ENCODE measurements around the gene CDH12.

DNA sequence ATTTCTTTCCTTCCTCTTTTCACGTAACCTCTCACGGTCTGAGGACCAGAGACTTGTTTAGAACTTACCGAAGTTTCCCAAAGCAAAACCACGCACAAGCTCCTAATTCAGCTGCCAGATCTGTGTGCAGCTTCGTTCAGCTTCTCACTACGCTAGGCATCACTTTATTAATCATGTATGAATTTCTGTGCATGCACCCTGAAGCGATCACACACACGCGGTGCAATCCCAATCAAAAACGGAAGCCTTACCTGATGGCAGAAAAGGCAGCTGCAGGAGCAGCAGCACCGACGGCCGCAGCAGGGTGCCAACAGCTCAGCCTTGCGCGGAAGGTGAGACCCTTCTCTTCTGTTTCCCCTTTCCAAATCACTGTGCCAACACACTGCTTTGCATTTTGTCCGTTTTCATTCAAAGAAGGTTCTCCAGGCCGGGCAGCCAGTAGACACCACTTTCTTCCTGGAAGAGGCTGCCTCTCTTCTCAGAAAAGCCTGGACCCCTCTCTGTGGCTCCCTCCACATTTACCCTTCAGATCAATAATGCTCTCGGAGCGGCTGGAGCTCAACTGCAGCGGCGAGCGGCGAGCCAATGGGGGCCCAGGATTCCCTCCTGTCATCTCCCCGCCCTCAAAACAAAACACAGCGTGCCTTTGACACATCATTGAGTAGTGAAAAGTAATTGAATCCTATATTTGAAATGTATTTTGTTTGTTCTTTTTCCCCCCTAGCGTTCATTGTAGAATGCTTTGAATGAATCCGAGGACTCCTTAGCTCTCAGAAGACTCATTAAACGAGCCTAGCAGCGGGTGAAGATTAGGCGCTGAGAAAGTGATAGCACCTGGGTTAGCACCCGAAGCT lies at the start of gene CDH12:
- TF ChIP-seq POLR2A (IDR thresholded peaks at IDR 0.05; ENCODE audit: low read length) (no peak), REST (IDR thresholded peaks at IDR 0.05) (no peak), MYC (IDR thresholded peaks at IDR 0.05; ENCODE audit: borderline replicate concordance, low read length) (no peak), RFX5 (IDR thresholded peaks at IDR 0.05) (no peak)
